ENCODE results near the gene ELMO1. TPM values are rescaled to one million over a fixed set of nuclear protein-coding genes. Genes with fewer than 3 reads are reported as not detected.

Gene ELMO1
- total RNA-seq, 1 experiment from 2014 or later = 7.8 TPM

- Mint-ChIP-seq H3K27ac (no peak overlapping the region), H3K36me3 (ENCODE audit: insufficient read depth in 1 of 3, low read depth in 3 of 3) (peaks cover 0 to 15% (median 12%) of the 10 kb centered on the region in 3 experiments; a peak in 4 of 7 replicates), H3K27me3 (ENCODE audit: low read depth) (no peaks in the 10 kb centered on the region; the same call in 1 of the 2 replicates), H3K9me3 (peaks cover 11 to 14% of the 10 kb centered on the region in 2 experiments), H3K4me1 (peaks cover 29 to 48% of the 10 kb centered on the region in 2 experiments), H3K4me3 (peak overlapping the region in 1 of 2 experiments; percentile 50; a peak in 2 of 5 replicates)
- Histone ChIP-seq H2BK5ac (ENCODE audit: insufficient read length, low read length) (no peak overlapping the region), H2BK120ac (ENCODE audit: low read depth, low read length, poor library complexity, severe bottlenecking) (no peak overlapping the region), H3K9me3 (ENCODE audit: control insufficient read depth, low read depth, low read length) (no peaks in the 10 kb centered on the region), H3K23ac (ENCODE audit: insufficient read length, low read depth, low read length) (no peak overlapping the region), H3K4me1 (ENCODE audit: insufficient read depth, low read length) (no peaks in the 10 kb centered on the region; the same call in 1 of the 2 replicates), H2AFZ (ENCODE audit: low read length) (peak overlapping the region; percentile 34), H3K18ac (ENCODE audit: insufficient read length, low read depth, low read length) (no peak overlapping the region), H4K91ac (ENCODE audit: insufficient read length, low read depth, low read length) (no peak overlapping the region), H3K23me2 (ENCODE audit: insufficient read length, low read depth, low read length, poor library complexity, severe bottlenecking) (no peaks in the 10 kb centered on the region), H3K14ac (ENCODE audit: insufficient read depth, low read length) (no peak overlapping the region), H4K5ac (ENCODE audit: insufficient read length, low read depth, low read length) (no peak overlapping the region), H3T11ph (ENCODE audit: low read length) (no peak overlapping the region), H3K27ac (ENCODE audit: insufficient read length, low read depth, low read length) (no peak overlapping the region), H3K79me1 (ENCODE audit: insufficient read depth, low read depth, low read length, poor library complexity, severe bottlenecking) (no peaks in the 10 kb centered on the region), H4K8ac (replicated peaks; ENCODE audit: insufficient read length, low read depth, low read length) (no peak overlapping the region), H3K4ac (ENCODE audit: low read depth, low read length) (no peak overlapping the region), H3K79me2 (ENCODE audit: insufficient read depth, low read length) (no peaks in the 10 kb centered on the region; the same call in 1 of the 2 replicates), H3K56ac (ENCODE audit: insufficient read length, low read depth, low read length) (no peak overlapping the region), H4K20me1 (ENCODE audit: control insufficient read depth, insufficient read depth, insufficient read length) (no peaks in the 10 kb centered on the region), H2BK15ac (ENCODE audit: low read depth, low read length) (no peak overlapping the region), H3K9ac (ENCODE audit: extremely low read depth, insufficient read length, low read length) (no peak overlapping the region), H3K4me2 (ENCODE audit: insufficient read depth, insufficient read length, low read length) (peak overlapping the region; percentile 48), H2AK5ac (ENCODE audit: insufficient read length, low read length) (no peak overlapping the region), H2BK20ac (ENCODE audit: low read depth, low read length, poor library complexity, severe bottlenecking) (no peak overlapping the region), H3K27me3 (ENCODE audit: insufficient read depth, low read length) (no peaks in the 10 kb centered on the region), H2BK12ac (ENCODE audit: insufficient read length, low read depth, low read length) (no peak overlapping the region)
- peak; percentile 94 for DNase-seq
- WGBS (ENCODE audit: extremely low coverage, insufficient read length, low lambda C conversion rate) = no CpG with 5 or more reads among the region's 36 CpGs
- TF ChIP-seq CTCF (conservative IDR thresholded peaks at IDR 0.05) = peak; percentile 93
Measured at GRCh38 chr7:37491919-37492694, 43.4 kb upstream of the ELMO1 start.
